Type B pancreatic cell (in vitro differentiated cells): ENCODE measurements around the gene PCSK6. TPM values are rescaled to one million over a fixed set of nuclear protein-coding genes. Genes with fewer than 3 reads are reported as not detected.
A peak's percentile ranks its signal among the peaks of the same experiment; 100 is the strongest.

Experiments used
- DNase-seq: peaks from one replicate; pipeline ENCODE4 v3.0.0; 2021; ENCODE audit warnings: mixed read lengths; ENCODE audit not compliant: unreplicated experiment; ENCODE audit errors: extremely low spot score
- H3K27ac Mint-ChIP-seq: 2 replicates; pipeline ENCODE4 v1.8.0; 2021; ENCODE audit warnings: mild to moderate bottlenecking, mixed read lengths
- H3K27me3 Mint-ChIP-seq: 2 replicates; pipeline ENCODE4 v1.8.0; 2021; ENCODE audit warnings: mixed read lengths
- H3K36me3 Mint-ChIP-seq: 2 replicates; pipeline ENCODE4 v1.8.0; 2021; ENCODE audit warnings: mixed read lengths
- H3K4me1 Mint-ChIP-seq: one replicate; pipeline ENCODE4 v1.8.0; 2021; ENCODE audit warnings: mixed read lengths; ENCODE audit not compliant: unreplicated experiment
- H3K4me3 Mint-ChIP-seq: 2 replicates; pipeline ENCODE4 v1.8.0; 2021; ENCODE audit warnings: mild to moderate bottlenecking, mixed read lengths
- H3K9me3 Mint-ChIP-seq: 2 replicates; pipeline ENCODE4 v1.8.0; 2021; ENCODE audit warnings: mixed read lengths
- total RNA-seq: library from RNA; stranded (reverse); gene quantifications from 2 replicates; pipeline ENCODE4 v1.2.1, GENCODE V29; 2021; ENCODE audit warnings: low replicate concordance
- TF ChIP-seq, protein P1 (sequence below): fragments of 200-600 bp; sonication (generic); conservative IDR thresholded peaks from 2 replicates; pipeline ENCODE4 v1.5.0; 2021; ENCODE audit warnings: antibody characterized with exemption, mild to moderate bottlenecking

Gene PCSK6
- total RNA-seq, 1 donor from 2014 or later, result 5.4 TPM

GRCh38 chr15:101275018-101275417 lies 214.5 kb downstream of the PCSK6 start:
- no peak overlapping the region for H3K27ac Mint-ChIP-seq
- TF ChIP-seq, protein P1, sequence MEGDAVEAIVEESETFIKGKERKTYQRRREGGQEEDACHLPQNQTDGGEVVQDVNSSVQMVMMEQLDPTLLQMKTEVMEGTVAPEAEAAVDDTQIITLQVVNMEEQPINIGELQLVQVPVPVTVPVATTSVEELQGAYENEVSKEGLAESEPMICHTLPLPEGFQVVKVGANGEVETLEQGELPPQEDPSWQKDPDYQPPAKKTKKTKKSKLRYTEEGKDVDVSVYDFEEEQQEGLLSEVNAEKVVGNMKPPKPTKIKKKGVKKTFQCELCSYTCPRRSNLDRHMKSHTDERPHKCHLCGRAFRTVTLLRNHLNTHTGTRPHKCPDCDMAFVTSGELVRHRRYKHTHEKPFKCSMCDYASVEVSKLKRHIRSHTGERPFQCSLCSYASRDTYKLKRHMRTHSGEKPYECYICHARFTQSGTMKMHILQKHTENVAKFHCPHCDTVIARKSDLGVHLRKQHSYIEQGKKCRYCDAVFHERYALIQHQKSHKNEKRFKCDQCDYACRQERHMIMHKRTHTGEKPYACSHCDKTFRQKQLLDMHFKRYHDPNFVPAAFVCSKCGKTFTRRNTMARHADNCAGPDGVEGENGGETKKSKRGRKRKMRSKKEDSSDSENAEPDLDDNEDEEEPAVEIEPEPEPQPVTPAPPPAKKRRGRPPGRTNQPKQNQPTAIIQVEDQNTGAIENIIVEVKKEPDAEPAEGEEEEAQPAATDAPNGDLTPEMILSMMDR, result no peak
- peak overlapping the region; percentile 4 for H3K4me3 Mint-ChIP-seq
- no peak for DNase-seq
- H3K9me3 Mint-ChIP-seq, result no peaks in the 10 kb centered on the region
- peaks cover 7% of the 10 kb centered on the region for H3K4me1 Mint-ChIP-seq
- peaks cover 38% of the 10 kb centered on the region for H3K36me3 Mint-ChIP-seq
- H3K27me3 Mint-ChIP-seq, result no peaks in the 10 kb centered on the region

DNA sequence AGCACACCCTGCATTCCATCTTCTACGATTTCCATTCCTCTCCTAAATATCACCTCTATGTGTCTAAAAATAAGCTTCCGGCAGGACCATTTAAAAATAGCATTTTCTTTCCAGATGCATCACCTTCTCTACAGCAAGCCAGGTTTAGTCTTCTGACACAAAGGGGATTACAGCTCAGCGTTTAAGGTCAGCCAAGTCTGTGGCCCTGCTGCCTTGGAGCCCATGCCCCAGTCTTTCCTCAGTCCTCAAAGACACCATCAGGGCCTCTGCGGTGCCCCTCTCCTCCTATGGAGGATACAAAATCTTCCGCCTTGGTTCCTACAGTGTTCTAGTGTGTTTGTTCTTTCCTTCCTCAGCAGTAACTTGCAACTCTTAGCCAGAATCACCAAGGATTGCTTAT lies 216.0 kb downstream of the PCSK6 start:
- Mint-ChIP-seq H3K4me1 (peaks cover 7% of the 10 kb centered on the region), H3K27ac (no peak overlapping the region), H3K4me3 (no peak overlapping the region), H3K36me3 (peaks cover 50% of the 10 kb centered on the region), H3K27me3 (no peaks in the 10 kb centered on the region), H3K9me3 (no peaks in the 10 kb centered on the region)
- TF ChIP-seq, protein P1, result no peak
- no peak for DNase-seq

DNA sequence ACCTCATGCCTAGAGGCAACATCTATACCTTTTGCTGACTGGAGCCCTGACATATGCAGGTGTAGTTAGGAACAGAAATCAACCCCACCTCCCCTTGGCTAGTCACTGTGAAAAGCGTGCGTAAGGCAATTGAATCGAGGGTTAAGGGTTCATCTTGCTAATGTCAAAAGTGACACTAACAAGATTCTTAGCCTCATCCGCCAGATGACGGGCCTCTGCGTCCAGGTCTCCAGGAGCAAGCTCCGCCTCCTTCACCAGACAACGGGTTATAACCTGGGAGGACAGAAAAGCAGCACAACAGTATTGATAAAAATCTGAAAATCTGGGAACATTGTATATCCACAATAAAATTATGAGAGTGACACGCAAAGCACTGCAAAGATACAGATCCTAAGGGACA lies 216.9 kb downstream of the PCSK6 start:
- Mint-ChIP-seq H3K4me1 (peaks cover under 1% of the 10 kb centered on the region), H3K36me3 (peaks cover 50% of the 10 kb centered on the region)

DNA sequence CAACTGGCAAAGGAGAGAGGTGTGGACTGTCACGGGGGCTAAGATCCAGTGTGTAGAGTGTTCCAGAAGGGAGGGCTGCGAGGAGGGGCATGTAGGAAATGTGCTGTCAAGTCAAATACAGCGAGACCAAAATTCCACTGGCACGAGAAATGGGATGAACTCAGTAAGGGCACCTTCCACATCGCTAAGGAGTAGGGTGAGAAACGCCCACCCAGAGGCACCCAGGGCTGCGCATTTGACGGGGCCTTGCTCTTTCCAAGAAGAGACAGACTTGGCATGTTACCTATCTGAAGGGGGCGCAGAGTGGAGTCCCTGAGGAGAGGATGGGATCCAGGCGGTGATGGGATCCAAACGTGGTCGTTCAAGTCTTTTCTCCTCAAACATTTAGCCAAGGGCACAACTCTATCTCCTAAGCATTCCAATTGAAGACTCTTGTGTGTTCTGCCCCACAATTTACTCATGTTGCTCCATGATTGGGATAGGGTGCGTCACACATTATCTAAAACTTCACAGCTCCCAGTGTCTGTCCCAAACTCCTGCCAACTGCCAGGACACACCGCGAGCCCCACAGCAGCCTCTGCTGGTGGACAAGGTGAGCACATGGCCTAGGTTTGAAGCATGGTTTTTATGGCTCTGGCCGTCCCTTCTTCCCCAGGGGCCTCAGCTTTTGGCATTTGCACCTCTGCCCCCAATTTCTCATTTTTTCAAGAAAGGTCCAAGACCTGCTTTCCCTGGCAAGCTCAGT lies 219.9 kb downstream of the PCSK6 start:
- TF ChIP-seq, protein P1, result peak; percentile 48
- Mint-ChIP-seq H3K36me3 (peaks cover 46% of the 10 kb centered on the region), H3K4me3 (no peak overlapping the region), H3K27ac (no peak overlapping the region), H3K9me3 (no peaks in the 10 kb centered on the region), H3K4me1 (no peaks in the 10 kb centered on the region), H3K27me3 (no peaks in the 10 kb centered on the region)
- no peak for DNase-seq

More for the DNA sequence above, 216.9 kb downstream of the PCSK6 start:
- Mint-ChIP-seq H3K9me3 (no peaks in the 10 kb centered on the region), H3K4me3 (no peak overlapping the region), H3K27me3 (no peaks in the 10 kb centered on the region), H3K27ac (peak overlapping the region; percentile 50)
- DNase-seq, result no peak
- TF ChIP-seq, protein P1, result no peak

DNA sequence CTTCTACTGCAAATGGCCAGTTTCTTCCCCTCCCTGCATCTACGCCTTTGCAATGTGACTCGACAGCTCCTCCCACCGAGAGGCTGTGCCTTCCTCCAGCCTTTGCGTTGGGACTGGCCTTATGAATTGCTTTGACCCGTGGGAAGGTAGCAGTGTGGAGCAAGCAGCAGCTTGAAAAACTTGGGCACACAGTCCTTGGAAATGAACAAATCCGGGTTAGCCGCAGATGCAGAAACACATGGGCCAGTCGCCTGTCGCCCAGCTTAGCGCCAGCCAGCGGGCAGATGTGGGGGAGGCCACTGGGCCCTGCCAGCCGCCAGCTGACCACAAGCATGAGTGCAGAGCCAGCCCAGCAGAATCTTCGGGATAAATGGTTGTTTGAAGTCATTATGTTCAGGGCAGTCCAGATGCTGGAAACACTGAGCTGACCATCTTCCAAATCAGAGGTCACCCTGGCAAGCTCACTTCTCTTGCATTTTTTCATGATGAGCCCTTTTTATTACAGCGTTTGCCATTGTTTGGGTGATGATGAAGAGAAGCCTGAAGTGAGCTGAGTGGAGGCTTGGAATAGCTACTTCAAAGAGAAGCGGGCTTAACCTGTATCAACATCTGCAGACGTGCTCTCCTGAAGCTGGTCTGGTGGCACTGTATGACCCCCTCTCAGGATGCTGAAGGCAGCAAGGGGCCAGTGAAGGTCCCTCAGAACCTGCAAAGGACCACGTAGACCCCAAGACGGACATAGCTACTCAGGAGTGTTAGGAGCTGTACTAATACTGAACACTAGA lies 222.0 kb downstream of the PCSK6 start:
- Mint-ChIP-seq H3K4me3 (no peak overlapping the region), H3K27me3 (no peaks in the 10 kb centered on the region), H3K4me1 (no peaks in the 10 kb centered on the region), H3K27ac (no peak overlapping the region), H3K36me3 (peaks cover 26% of the 10 kb centered on the region), H3K9me3 (no peaks in the 10 kb centered on the region)
- DNase-seq, result no peak
- TF ChIP-seq, protein P1, result no peak
